GM12878 (cell line): Measurements from ENCODE around the gene KIAA0319L. TPM values are rescaled to one million over a fixed set of nuclear protein-coding genes. Genes with fewer than 3 reads are reported as not detected.

ENCODE experiments used
- ATAC-seq: fragments of 200-7000 bp; cut with Tn5 transposase; 3 replicates; pipeline ENCODE4 v1.9.1; 2020; ENCODE audit warnings: mild to moderate bottlenecking, moderate library complexity
- BruUV-seq: library from RNA; stranded (reverse); fragments of 400-500 nt; replicated peaks from 2 replicates; lab custom pipeline; 2021; lab: Mats Ljungman, UMichigan
- CTCF ChIA-PET: fragments of 300-600 bp; sonication (Branson Sonifier 250); formaldehyde crosslinking; extraction: SDS; loops from one replicate; lab custom pipeline; 2021; ENCODE audit warnings: inconsistent platforms; lab: Yijun Ruan, JAX
- POLR2A ChIA-PET: fragments of 350-600 bp; formaldehyde crosslinking; extraction: SDS; loops from one replicate; lab custom pipeline; 2021; ENCODE audit warnings: inconsistent platforms; lab: Charles Lee
- RAD21 ChIA-PET: fragments of 300-600 bp; sonication (Branson Sonifier 250); formaldehyde crosslinking; loops from one replicate; lab custom pipeline; 2023; ENCODE audit warnings: antibody characterized with exemption; ENCODE audit not compliant: unreplicated experiment; lab: Charles Lee
- SMC1A ChIA-PET: fragments of 300-600 bp; sonication (Branson Sonifier 250); formaldehyde crosslinking; loops from one replicate; lab custom pipeline; 2023; ENCODE audit not compliant: unreplicated experiment, uncharacterized antibody; lab: Charles Lee
- DNase-seq: peaks from one replicate; pipeline ENCODE4 v3.0.0-alpha.2; 2011; ENCODE audit warnings: low read depth, low spot score
- FAIRE-seq: peaks from 3 replicates; lab custom pipeline; 2011; peaks lifted over from hg19 to GRCh38; lab: Jason Lieb, UNC
- H2AFZ ChIP-seq: 2 replicates; pipeline ENCODE4 v1.6.0; 2011; ENCODE audit warnings: low read depth, low read length, control low read depth; ENCODE audit not compliant: control insufficient read depth
- H3K27ac ChIP-seq: 2 replicates; pipeline ENCODE4 v1.5.1; 2011; ENCODE audit warnings: control low read depth; ENCODE audit not compliant: control insufficient read depth, insufficient read depth
- H3K27me3 ChIP-seq, 2 experiments: replicated peaks in 1 of 2; 2 replicates each; pipeline versions ENCODE4 v1.6.0 to v1.6.1; 2011; ENCODE audit warnings: low read length in 1 of 2; ENCODE audit not compliant: control insufficient read depth in 2 of 2, insufficient read depth in 2 of 2
- H3K36me3 ChIP-seq, 2 experiments: 2 replicates each; pipeline ENCODE4 v1.5.1; 2011; ENCODE audit warnings: low read length in 1 of 2; ENCODE audit not compliant: control insufficient read depth in 2 of 2, insufficient read depth in 2 of 2
- H3K4me1 ChIP-seq: 2 replicates; pipeline ENCODE4 v1.6.1; 2011; ENCODE audit warnings: mild to moderate bottlenecking, low read length, moderate library complexity, mixed read lengths; ENCODE audit not compliant: control insufficient read depth, insufficient read depth
- H3K4me2 ChIP-seq: 2 replicates; pipeline ENCODE4 v1.6.0; 2011; ENCODE audit warnings: control low read depth; ENCODE audit not compliant: control insufficient read depth, insufficient read depth
- H3K4me3 ChIP-seq: fragments of 200-600 bp; sonication (generic); 2 replicates; pipeline ENCODE4 v1.5.1; 2016
- H3K79me2 ChIP-seq: 2 replicates; pipeline ENCODE4 v1.6.0; 2011; ENCODE audit warnings: low read length; ENCODE audit not compliant: control insufficient read depth, insufficient read depth
- H3K9ac ChIP-seq: 2 replicates; pipeline ENCODE4 v1.8.0; 2011; ENCODE audit warnings: low read length, control low read depth, mixed read lengths; ENCODE audit not compliant: control insufficient read depth, insufficient read depth
- H3K9me3 ChIP-seq: replicated peaks from 3 replicates; pipeline ENCODE4 v1.5.1; 2011; ENCODE audit warnings: mild to moderate bottlenecking, low read length; ENCODE audit not compliant: control insufficient read depth, insufficient read depth
- H4K20me1 ChIP-seq: 2 replicates; pipeline ENCODE4 v1.6.0; 2011; ENCODE audit not compliant: control insufficient read depth, insufficient read depth
- BHLHE40 ChIP-seq, 2 experiments: fragments of 450-650 bp in 1 of 2; IDR thresholded peaks; 2 replicates each; pipeline ENCODE4 v1.6.1; 2011 to 2017; ENCODE audit warnings: low read depth in 2 of 2, borderline replicate concordance in 1 of 2, improper control_type of control experiment in 1 of 2, low read length in 1 of 2, mild to moderate bottlenecking in 1 of 2
- CBX5 ChIP-seq: sonication (generic); IDR thresholded peaks from 2 replicates; pipeline ENCODE4 v1.6.1; 2016; ENCODE audit warnings: low read depth, moderate library complexity, mild to moderate bottlenecking, inconsistent platforms
- CHD2 ChIP-seq: IDR thresholded peaks from 2 replicates; pipeline ENCODE4 v1.6.1; 2011; ENCODE audit warnings: low read depth, low read length, improper control_type of control experiment, borderline replicate concordance
- CHD4 ChIP-seq: fragments of 200-600 bp; sonication (generic); IDR thresholded peaks from 2 replicates; pipeline ENCODE4 v1.6.1; 2016; ENCODE audit warnings: mild to moderate bottlenecking
- EED ChIP-seq: sonication (generic); IDR thresholded peaks from 2 replicates; pipeline ENCODE4 v1.6.1; 2016; ENCODE audit warnings: antibody characterized with exemption, low read depth
- FOXM1 ChIP-seq: IDR thresholded peaks from 2 replicates; pipeline ENCODE4 v1.6.1; 2012; ENCODE audit warnings: low read depth, mild to moderate bottlenecking, inconsistent platforms, low read length, moderate library complexity
- IKZF1 ChIP-seq: fragments of 450-650 bp; conservative IDR thresholded peaks from 2 replicates; pipeline ENCODE4 v1.6.1; 2017; ENCODE audit warnings: antibody characterized with exemption, mild to moderate bottlenecking
- IRF5 ChIP-seq: fragments of 450-650 bp; IDR thresholded peaks from 2 replicates; pipeline ENCODE4 v1.6.1; 2017; ENCODE audit warnings: borderline replicate concordance
- NR2C2 ChIP-seq: IDR thresholded peaks from 2 replicates; pipeline ENCODE4 v1.6.1; 2011; ENCODE audit warnings: borderline replicate concordance, low read depth; ENCODE audit not compliant: control insufficient read depth, insufficient read length
- PBX3 ChIP-seq: IDR thresholded peaks from 2 replicates; pipeline ENCODE4 v1.6.1; 2011; ENCODE audit warnings: mild to moderate bottlenecking, low read depth, low read length, moderate library complexity; ENCODE audit not compliant: insufficient replicate concordance
- SMARCA5 ChIP-seq: fragments of 450-650 bp; IDR thresholded peaks from 2 replicates; pipeline ENCODE4 v1.6.1; 2017; ENCODE audit warnings: mild to moderate bottlenecking
- STAT1 ChIP-seq: fragments of 450-650 bp; conservative IDR thresholded peaks from 2 replicates; pipeline ENCODE4 v1.6.1; 2014; ENCODE audit warnings: antibody characterized with exemption, mild to moderate bottlenecking
- ZBTB40 ChIP-seq: fragments of 450-650 bp; IDR thresholded peaks from 2 replicates; pipeline ENCODE4 v1.6.1; 2016; ENCODE audit warnings: mild to moderate bottlenecking, moderate library complexity, borderline replicate concordance
- ZNF24 ChIP-seq: fragments of 450-650 bp; IDR thresholded peaks from 2 replicates; pipeline ENCODE4 v1.6.1; 2017; ENCODE audit warnings: antibody characterized with exemption, mild to moderate bottlenecking
- WGBS: methylation state at CpG from one replicate; pipeline ENCODE4 v1.1.6; 2016; ENCODE audit warnings: low lambda C conversion rate; ENCODE audit not compliant: insufficient replicate concordance, insufficient coverage; ENCODE audit errors: missing lambda C conversion rate; 5-methylcytosine and 5-hydroxymethylcytosine counted together
- in situ Hi-C: fragments of 300-500 bp; cut with MboI; formaldehyde crosslinking; loops from 9 replicates; pipeline ENCODE4 v1.14.3; 2018; ENCODE audit warnings: mixed read lengths
- intact Hi-C: fragments of 100-400 bp; cut with micrococcal nuclease; formaldehyde crosslinking; loops from one replicate; pipeline ENCODE4 v1.14.2; 2022; ENCODE audit not compliant: unreplicated experiment
- polyA plus RNA-seq, 11 experiments: library from polyadenylated mRNA; depleted of rRNA in 4 of 11; unstranded in 6 of 11; stranded (reverse) in 5 of 11; fragments of >200 nt; fragmentation: Nextera tagmentation in 4 of 11; fragmentation: Illumina TruSeq in 1 of 11; extraction: Ambion mirVana in 4 of 11; extraction: Trizol in 1 of 11; gene quantifications; 1 replicate in 1 of 11; 2 replicates in 10 of 11; pipeline versions ENCODE4 v1.2.1 to v1.2.3, GENCODE V29; 2011 to 2016; ENCODE audit warnings: inconsistent platforms in 2 of 11, missing spikeins in 2 of 11, low read depth in 1 of 11
- total RNA-seq, 4 experiments: library from RNA; depleted of rRNA in 3 of 4; stranded (reverse); fragments of >200 nt in 3 of 4; fragmentation: Illumina TruSeq in 1 of 4; extraction: Trizol in 1 of 4; gene quantifications; 2 replicates each; pipeline versions ENCODE4 v1.2.1 to v1.2.3, GENCODE V29; 2013 to 2021

KIAA0319L gene
- total and polyA plus RNA-seq, 10 of the 15 experiments (the other 5 are each of a cell fraction or from before 2014, with no cell fraction given) = 2.6 to 57.8 (median 25.4) TPM

- Histone ChIP-seq H2AFZ (no peak overlapping the region), H3K9ac (no peak overlapping the region), H3K79me2 (no peaks in the 10 kb centered on the region), H4K20me1 (no peaks in the 10 kb centered on the region), H3K4me1 (no peaks in the 10 kb centered on the region), H3K4me3 (no peak overlapping the region), H3K27me3 (no peaks in the 10 kb centered on the region), H3K27ac (no peak overlapping the region), H3K4me2 (no peak overlapping the region), H3K9me3 (no peaks in the 10 kb centered on the region), H3K36me3 (peaks cover 4 to 29% of the 10 kb centered on the region in 2 experiments; a peak in 3 of 4 replicates)
- ChIA-PET RAD21 (no interaction called here), POLR2A (no interaction called here), SMC1A (no interaction called here), CTCF (no interaction called here)
- DNase-seq (no peak), FAIRE-seq (no peak), ATAC-seq (no peak)
- no TSS peak for BruUV-seq
- in situ Hi-C loops = no loop called here
- WGBS = 99% methylated on average over 10 of the region's 10 CpGs
- intact Hi-C loops = no loop called here
- no peak for TF ChIP-seq NR2C2
- no peak for TF ChIP-seq FOXM1
- TF ChIP-seq CHD2 = no peak
- no peak for TF ChIP-seq ZNF24
- no peak for TF ChIP-seq BHLHE40 (IDR thresholded peaks at IDR 0.05; ENCODE audit: borderline replicate concordance in 1 of 2, low read depth in 2 of 2, low read length in 1 of 2)
- TF ChIP-seq IRF5 = no peak
- TF ChIP-seq STAT1 = no peak
- TF ChIP-seq CHD4 = no peak
- TF ChIP-seq SMARCA5 = no peak
- no peak for TF ChIP-seq PBX3
- TF ChIP-seq ZBTB40 = no peak
- TF ChIP-seq IKZF1 = no peak
- no peak for TF ChIP-seq EED
- no peak for TF ChIP-seq CBX5
These were observed 166.4 kb downstream of the KIAA0319L start for GRCh38 chr1:35390600-35391494.
